OCI-LY7 (cell line): ENCODE results near the gene TIAL1.

Source experiments
- EZH2phosphoT487 ChIP-seq: fragments of 200-600 bp; sonication (generic); IDR thresholded peaks from 2 replicates; pipeline ENCODE4 v1.6.1; 2018; ENCODE audit warnings: low read depth, borderline replicate concordance, mild to moderate bottlenecking, mixed run types, antibody characterized with exemption, low read length, moderate library complexity, mixed read lengths
- TF ChIP-seq, protein P1 (sequence below): fragments of 200-600 bp; sonication (generic); conservative IDR thresholded peaks from 2 replicates; pipeline ENCODE4 v1.5.1; 2014; ENCODE audit warnings: mild to moderate bottlenecking, antibody characterized with exemption, low read length, moderate library complexity, mixed read lengths

DNA sequence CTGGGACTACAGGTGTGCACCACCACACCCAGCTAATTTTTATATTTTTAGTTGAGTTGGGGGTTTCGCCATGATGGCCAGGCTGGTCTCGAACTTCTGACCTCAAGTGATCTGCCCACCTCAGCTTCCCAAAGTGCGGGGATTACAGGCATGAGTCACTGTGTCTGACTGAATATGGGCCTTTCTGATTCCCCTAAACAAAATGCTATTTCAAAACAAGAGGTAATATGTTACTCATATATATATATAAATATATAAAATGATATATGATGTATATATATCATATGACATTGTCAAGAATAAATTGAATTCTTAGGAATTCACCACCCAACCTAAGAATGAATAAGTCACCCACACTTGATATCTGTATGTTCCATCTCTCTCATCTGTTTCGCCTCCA, 12.8 kb upstream of the TIAL1 start:
- TF ChIP-seq, protein P1, sequence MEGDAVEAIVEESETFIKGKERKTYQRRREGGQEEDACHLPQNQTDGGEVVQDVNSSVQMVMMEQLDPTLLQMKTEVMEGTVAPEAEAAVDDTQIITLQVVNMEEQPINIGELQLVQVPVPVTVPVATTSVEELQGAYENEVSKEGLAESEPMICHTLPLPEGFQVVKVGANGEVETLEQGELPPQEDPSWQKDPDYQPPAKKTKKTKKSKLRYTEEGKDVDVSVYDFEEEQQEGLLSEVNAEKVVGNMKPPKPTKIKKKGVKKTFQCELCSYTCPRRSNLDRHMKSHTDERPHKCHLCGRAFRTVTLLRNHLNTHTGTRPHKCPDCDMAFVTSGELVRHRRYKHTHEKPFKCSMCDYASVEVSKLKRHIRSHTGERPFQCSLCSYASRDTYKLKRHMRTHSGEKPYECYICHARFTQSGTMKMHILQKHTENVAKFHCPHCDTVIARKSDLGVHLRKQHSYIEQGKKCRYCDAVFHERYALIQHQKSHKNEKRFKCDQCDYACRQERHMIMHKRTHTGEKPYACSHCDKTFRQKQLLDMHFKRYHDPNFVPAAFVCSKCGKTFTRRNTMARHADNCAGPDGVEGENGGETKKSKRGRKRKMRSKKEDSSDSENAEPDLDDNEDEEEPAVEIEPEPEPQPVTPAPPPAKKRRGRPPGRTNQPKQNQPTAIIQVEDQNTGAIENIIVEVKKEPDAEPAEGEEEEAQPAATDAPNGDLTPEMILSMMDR, result no peak
- TF ChIP-seq EZH2phosphoT487, result no peak
